Uterus (tissue), 4 donors: Measurements from ENCODE around the gene CFHR3. TPM values are rescaled to one million over a fixed set of nuclear protein-coding genes. Genes with fewer than 3 reads are reported as not detected.
"Not testable (repeated sequence)": the region's sequence is repeated elsewhere in the genome, so short reads cannot be mapped to it uniquely, and the experiment has no call there.

Experiments
- DNase-seq, 2 donors: peaks; one replicate each; pipeline ENCODE4 v3.0.0-alpha.2; 2019 to 2020
- H3K27ac ChIP-seq, 2 donors: fragments of 200-600 bp; sonication (generic); 1 replicate in 1 of 2; 2 replicates in 1 of 2; pipeline ENCODE4 v1.5.1; 2016 to 2018
- H3K27me3 ChIP-seq, 2 donors: fragments of 200-600 bp; sonication (generic); one replicate each; pipeline ENCODE4 v1.5.1; 2018 to 2019; ENCODE audit warnings: control low read depth in 1 of 2
- H3K36me3 ChIP-seq, 2 donors: fragments of 200-600 bp; sonication (generic); one replicate each; pipeline ENCODE4 v1.5.1; 2019; ENCODE audit warnings: control low read depth in 1 of 2
- H3K4me1 ChIP-seq, 2 donors: fragments of 200-600 bp; sonication (generic); one replicate each; pipeline ENCODE4 v1.5.1; 2018 to 2019; ENCODE audit warnings: control low read depth in 1 of 2
- H3K4me3 ChIP-seq, 2 donors: fragments of 200-600 bp; sonication (generic); 1 replicate in 1 of 2; 2 replicates in 1 of 2; pipeline ENCODE4 v1.5.1; 2018 to 2019; ENCODE audit warnings: mild to moderate bottlenecking in 1 of 2
- H3K9me3 ChIP-seq, 2 donors: fragments of 200-600 bp; sonication (generic); one replicate each; pipeline ENCODE4 v1.5.1; 2019; ENCODE audit warnings: control low read depth in 1 of 2
- CTCF ChIP-seq, 4 experiments: fragments of 200-600 bp in 2 of 4; fragments of 450-650 bp in 2 of 4; sonication (generic) in 2 of 4; IDR thresholded peaks; one replicate each; pipeline ENCODE4 v1.5.1; 2016 to 2019; ENCODE audit warnings: antibody characterized with exemption in 4 of 4, mild to moderate bottlenecking in 2 of 4, moderate library complexity in 1 of 4
- POLR2A ChIP-seq, 2 donors: fragments of 450-650 bp; IDR thresholded peaks; one replicate each; pipeline ENCODE4 v1.6.1; 2016; ENCODE audit warnings: antibody characterized with exemption in 2 of 2, mild to moderate bottlenecking in 1 of 2, moderate library complexity in 1 of 2
- intact Hi-C: fragments of 100-400 bp; cut with DNase I; formaldehyde crosslinking; loops from one replicate; pipeline ENCODE4 v1.15.1; 2023; ENCODE audit warnings: low total_unique reads
- total RNA-seq, 4 donors: library from RNA; depleted of rRNA in 3 of 4; stranded (reverse); fragments of >200 nt in 3 of 4; gene quantifications; one replicate each; pipeline versions ENCODE4 v1.1.0 to v1.2.4, GENCODE V29; 2014 to 2023
- donor health status: DM: yes; HTN: yes; CAD: no.

Gene CFHR3
- total RNA-seq, 4 donors from 2014 or later = 0.61 TPM; not detected in 3

GRCh38 chr1:196779093-196779492 is 4.5 kb downstream of the CFHR3 start:
- intact Hi-C loops = no loop called here
- no peaks in the 10 kb centered on the region for H3K36me3 ChIP-seq
- H3K9me3 ChIP-seq = no peaks in the 10 kb centered on the region
- no peak overlapping the region for H3K4me3 ChIP-seq
- DNase-seq = no peak
- TF ChIP-seq CTCF (IDR thresholded peaks at IDR 0.05) (no peak), POLR2A (IDR thresholded peaks at IDR 0.05) (no peak)
- no peaks in the 10 kb centered on the region for H3K4me1 ChIP-seq
- no peaks in the 10 kb centered on the region for H3K27me3 ChIP-seq
- H3K27ac ChIP-seq = no peak overlapping the region

GRCh38 chr1:196791252-196791651 is 16.6 kb downstream of the CFHR3 start:
- H3K4me3 ChIP-seq, H3K27me3 ChIP-seq, H3K4me1 ChIP-seq, intact Hi-C loops, DNase-seq, H3K36me3 ChIP-seq, H3K27ac ChIP-seq, H3K9me3 ChIP-seq: not testable (repeated sequence)

- H3K4me3 ChIP-seq, H3K27me3 ChIP-seq, intact Hi-C loops, DNase-seq, H3K36me3 ChIP-seq, H3K4me1 ChIP-seq, H3K27ac ChIP-seq, H3K9me3 ChIP-seq: not testable (repeated sequence)
Observed at GRCh38 chr1:196794103-196794502, 19.5 kb downstream of the CFHR3 start.

GRCh38 chr1:196797891-196798290 is 23.3 kb downstream of the CFHR3 start:
- no peak overlapping the region for H3K4me3 ChIP-seq
- H3K4me1 ChIP-seq = no peaks in the 10 kb centered on the region
- H3K36me3 ChIP-seq = no peaks in the 10 kb centered on the region
- intact Hi-C loops = no loop called here
- TF ChIP-seq CTCF (IDR thresholded peaks at IDR 0.05) = no peak
- TF ChIP-seq POLR2A (IDR thresholded peaks at IDR 0.05) = no peak
- DNase-seq = no peak
- no peak overlapping the region for H3K27ac ChIP-seq
- H3K27me3 ChIP-seq = no peaks in the 10 kb centered on the region
- H3K9me3 ChIP-seq = no peaks in the 10 kb centered on the region

GRCh38 chr1:196801920-196802319 is 27.3 kb downstream of the CFHR3 start:
- H3K4me1 ChIP-seq, H3K27me3 ChIP-seq, H3K27ac ChIP-seq, intact Hi-C loops, H3K9me3 ChIP-seq, H3K4me3 ChIP-seq, DNase-seq, H3K36me3 ChIP-seq: not testable (repeated sequence)

- H3K4me1 ChIP-seq = no peaks in the 10 kb centered on the region
- no peak overlapping the region for H3K27ac ChIP-seq
- H3K9me3 ChIP-seq = no peaks in the 10 kb centered on the region
- DNase-seq = no peak
- TF ChIP-seq POLR2A (IDR thresholded peaks at IDR 0.05) (no peak), CTCF (IDR thresholded peaks at IDR 0.05) (no peak)
- H3K36me3 ChIP-seq = no peaks in the 10 kb centered on the region
- intact Hi-C loops = no loop called here
- no peaks in the 10 kb centered on the region for H3K27me3 ChIP-seq
- no peak overlapping the region for H3K4me3 ChIP-seq
Observed at GRCh38 chr1:196808529-196809235, 34.0 kb downstream of the CFHR3 start.

- H3K9me3 ChIP-seq, H3K27ac ChIP-seq, H3K27me3 ChIP-seq, intact Hi-C loops, H3K4me1 ChIP-seq, H3K4me3 ChIP-seq, DNase-seq, H3K36me3 ChIP-seq: not testable (repeated sequence)
Observed at GRCh38 chr1:196817442-196817841, 42.8 kb downstream of the CFHR3 start.

GRCh38 chr1:196819531-196819930 is 44.9 kb downstream of the CFHR3 start, which contains the start of gene CFHR1:
TSS of gene CFHR1 (plus strand) at chr1:196819731. CDS start at chr1:196819845, 114 bp downstream.
- H3K27me3 ChIP-seq, H3K36me3 ChIP-seq, H3K9me3 ChIP-seq, intact Hi-C loops, H3K4me3 ChIP-seq, H3K27ac ChIP-seq, H3K4me1 ChIP-seq, DNase-seq: not testable (repeated sequence)

GRCh38 chr1:196827860-196828259 is 53.2 kb downstream of the CFHR3 start:
- H3K4me3 ChIP-seq, intact Hi-C loops: not testable (repeated sequence)

More at GRCh38 chr1:196827860-196828259, 53.2 kb downstream of the CFHR3 start:
- not testable (repeated sequence) for H3K4me1 ChIP-seq, H3K27me3 ChIP-seq, H3K9me3 ChIP-seq, H3K36me3 ChIP-seq, H3K27ac ChIP-seq, DNase-seq
